Hypothalamus (tissue), 51 donors: Measurements from ENCODE around the gene GALNT12.
A peak's percentile ranks its signal among the peaks of the same experiment; 100 is the strongest.

Experiments used
- DNase-seq, 51 donors: peaks; one replicate each; lab custom pipeline; 2025; lab: John Stamatoyannopoulos, UW

Gene GALNT12

GRCh38 chr9:98780059-98780749 is 27.3 kb upstream of the GALNT12 start:
- DNase-seq, result no peak

- no peak for DNase-seq
Measured at GRCh38 chr9:98781588-98782383, 25.7 kb upstream of the GALNT12 start.

GRCh38 chr9:98783518-98784226 is 23.8 kb upstream of the GALNT12 start:
- DNase-seq, result no peak

- DNase-seq, result no peak
Measured at GRCh38 chr9:98784831-98785806, 22.4 kb upstream of the GALNT12 start.

- no peak for DNase-seq
Measured at GRCh38 chr9:98786750-98787510, 20.5 kb upstream of the GALNT12 start.

GRCh38 chr9:98787766-98788335 is 19.6 kb upstream of the GALNT12 start:
- no peak for DNase-seq

- no peak for DNase-seq
Measured at GRCh38 chr9:98789483-98790133, 17.9 kb upstream of the GALNT12 start.

GRCh38 chr9:98790134-98790841 is 17.2 kb upstream of the GALNT12 start:
- DNase-seq, result no peak

- peak in 46 of 51 donors; percentile 8 to 84 (median 54) for DNase-seq
Measured at GRCh38 chr9:98790842-98791607, 16.4 kb upstream of the GALNT12 start.

- DNase-seq, result no peak
Measured at GRCh38 chr9:98791608-98792490, 15.6 kb upstream of the GALNT12 start.

- no peak for DNase-seq
Measured at GRCh38 chr9:98793031-98793430, 14.4 kb upstream of the GALNT12 start.

GRCh38 chr9:98794802-98795201 is 12.7 kb upstream of the GALNT12 start:
- no peak for DNase-seq

- no peak for DNase-seq
Measured at GRCh38 chr9:98795295-98795955, 12.0 kb upstream of the GALNT12 start.

- peak in 8 of 51 donors; percentile 44 to 66 (median 53) for DNase-seq
Measured at GRCh38 chr9:98795970-98796363, 11.5 kb upstream of the GALNT12 start.

- DNase-seq, result peak in 48 of 51 donors; percentile 29 to 92 (median 70)
Measured at GRCh38 chr9:98796364-98797101, 10.9 kb upstream of the GALNT12 start, which contains the start of gene ANKS6. Gene ANKS6 (minus strand): TSS chr9:98796555. CDS start chr9:98796491, 64 bp downstream.
